NCI-H446 treated with DMSO at 0.1 percent for 48 hours (cell line): ENCODE measurements around the gene EFCAB8.
"Not testable (repeated sequence)": the region's sequence is repeated elsewhere in the genome, so short reads cannot be mapped to it uniquely, and the experiment has no call there.

Source experiments
- DNase-seq: peaks from one replicate; lab custom pipeline; 2025; lab: John Stamatoyannopoulos, UW

EFCAB8 gene

GRCh38 chr20:32909896-32910571, 51.3 kb downstream of the EFCAB8 start:
- no peak for DNase-seq

DNA sequence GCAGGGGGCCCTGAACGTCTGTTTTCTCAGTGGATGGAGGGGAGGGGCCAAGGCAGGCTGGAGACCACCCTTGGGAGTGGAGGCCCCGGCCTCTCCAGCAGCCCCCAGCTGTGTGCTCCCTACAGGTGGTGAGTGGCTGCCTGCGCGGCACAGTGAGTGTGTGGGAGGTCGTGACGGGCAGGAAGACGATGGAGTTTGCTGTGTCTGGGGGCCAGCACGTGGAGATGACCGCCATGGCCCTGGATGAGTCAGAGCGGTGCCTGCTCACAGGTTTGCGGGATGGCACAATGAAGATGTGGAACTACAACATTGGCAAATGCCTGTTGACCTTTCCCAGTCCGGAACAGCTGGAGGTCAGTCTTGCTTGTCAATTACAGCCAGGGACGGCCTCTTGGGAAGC, 52.6 kb downstream of the EFCAB8 start:
- DNase-seq = no peak

DNA sequence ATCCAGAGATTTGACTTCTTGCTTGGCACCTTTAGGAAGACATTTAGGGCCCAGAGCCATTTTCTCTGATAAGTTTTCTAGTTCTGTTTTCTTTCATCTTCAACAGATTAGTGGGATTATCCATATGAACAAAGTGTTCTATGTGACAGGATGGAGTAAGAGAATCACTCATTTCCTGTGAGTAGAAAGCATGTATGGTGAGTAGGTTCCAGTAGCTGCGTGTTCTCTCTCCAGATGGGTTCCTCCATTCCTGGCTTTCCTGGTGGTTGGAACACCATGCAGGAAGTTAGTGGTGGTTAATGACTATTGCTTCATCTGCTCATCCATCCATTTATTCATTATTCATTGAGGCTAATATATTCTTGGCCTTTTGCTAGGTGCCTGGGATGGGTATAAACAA, 54.0 kb downstream of the EFCAB8 start:
- DNase-seq = no peak

- DNase-seq = no peak
Observed at GRCh38 chr20:32914031-32914430, 55.3 kb downstream of the EFCAB8 start.

DNA sequence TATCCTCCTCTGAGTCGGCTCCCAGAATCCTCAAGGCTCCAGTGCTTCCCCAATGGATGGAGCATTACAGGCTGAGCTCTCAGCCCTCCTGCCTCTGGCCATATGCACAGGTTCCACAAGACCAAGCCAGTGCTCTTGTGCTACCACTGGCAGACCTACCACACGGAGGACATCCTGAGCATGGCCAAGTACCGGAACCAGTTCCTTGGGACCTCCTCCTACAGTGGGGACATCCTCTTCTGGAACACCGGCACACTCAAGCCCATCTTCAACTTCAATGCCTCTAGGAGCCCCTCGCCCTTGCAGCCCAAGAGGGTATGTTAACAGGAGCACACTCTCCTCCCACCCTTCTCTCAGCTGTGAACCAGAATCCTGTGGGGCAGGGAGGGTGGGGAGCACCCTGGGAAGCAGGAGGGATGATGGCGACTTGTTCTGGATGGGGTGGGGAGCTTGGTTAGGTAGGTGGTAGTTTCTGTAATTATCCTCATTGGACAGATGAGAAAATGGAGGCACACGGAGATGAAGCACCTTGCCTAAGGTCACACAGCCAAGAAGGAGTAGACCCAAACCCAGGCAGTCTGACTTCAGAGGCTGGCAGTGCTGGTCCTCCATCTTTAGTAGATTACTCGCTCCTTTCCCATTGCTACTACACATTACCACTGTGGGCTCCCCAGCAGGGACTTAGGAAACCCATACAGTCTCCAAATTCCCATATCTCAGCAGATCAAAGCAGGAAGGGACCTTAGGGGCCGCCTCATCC, 58.6 kb downstream of the EFCAB8 start:
- DNase-seq = no peak

DNA sequence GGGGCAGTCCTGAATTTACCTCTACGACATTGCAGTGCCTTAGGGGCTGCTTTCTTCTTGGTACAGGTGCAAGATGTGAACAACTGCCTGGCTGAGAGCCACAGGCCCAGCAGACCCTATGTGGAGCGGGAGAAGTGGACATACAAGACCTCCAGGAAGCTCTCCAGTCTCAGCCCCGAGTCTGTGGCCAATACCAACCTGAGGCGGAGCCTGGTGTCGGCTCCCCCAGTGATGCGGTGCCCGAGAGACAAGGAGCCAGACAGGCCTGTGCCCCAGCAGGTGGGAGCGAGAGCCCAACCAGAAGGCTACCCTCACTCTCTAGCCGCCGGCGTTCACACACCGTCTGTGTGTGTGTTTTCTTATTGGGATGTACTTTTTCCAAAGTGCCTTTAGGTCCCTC, 59.6 kb downstream of the EFCAB8 start:
- DNase-seq = no peak

- DNase-seq = no peak
Observed at GRCh38 chr20:32918751-32919150, 60.0 kb downstream of the EFCAB8 start.

- no peak for DNase-seq
Observed at GRCh38 chr20:32920066-32920465, 61.3 kb downstream of the EFCAB8 start.

DNA sequence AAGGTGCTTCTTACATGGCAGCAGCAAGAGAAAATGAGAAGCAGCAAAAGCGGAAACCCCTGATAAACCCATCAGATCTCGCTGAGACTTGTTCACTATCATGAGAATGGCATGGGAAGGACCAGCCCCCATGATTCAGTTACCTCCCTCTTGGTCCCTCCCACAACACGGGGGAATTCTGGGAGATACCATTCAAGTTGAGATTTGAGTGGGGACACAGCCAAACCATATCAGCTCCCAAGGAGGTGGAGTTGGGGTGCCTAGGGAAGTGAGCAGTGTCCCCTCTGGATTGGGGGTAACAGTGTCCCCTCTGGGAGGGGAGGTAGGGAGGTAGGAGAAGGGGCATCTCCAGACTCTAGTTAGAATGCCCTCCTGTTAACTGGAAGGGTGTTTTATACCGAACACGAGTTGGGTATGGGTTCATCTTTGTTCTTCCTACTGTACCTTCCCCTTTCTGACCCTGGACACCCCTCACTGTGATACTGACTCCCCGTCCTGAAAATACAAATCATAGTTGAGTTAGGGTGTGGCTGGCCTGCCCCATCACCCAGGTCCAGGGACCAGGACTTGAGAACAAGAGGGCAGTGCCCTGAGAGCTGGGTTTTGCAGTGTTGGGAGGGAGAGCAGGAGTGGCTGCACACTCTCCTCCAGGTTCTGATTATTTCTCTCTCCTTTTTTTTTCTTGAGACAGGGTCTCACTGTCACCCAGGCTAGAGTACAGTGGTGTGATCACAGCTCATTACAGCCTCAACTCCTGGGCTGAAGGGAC, 62.0 kb downstream of the EFCAB8 start:
- DNase-seq = no peak

- no peak for DNase-seq
Observed at GRCh38 chr20:32922466-32922865, 63.7 kb downstream of the EFCAB8 start.

DNA sequence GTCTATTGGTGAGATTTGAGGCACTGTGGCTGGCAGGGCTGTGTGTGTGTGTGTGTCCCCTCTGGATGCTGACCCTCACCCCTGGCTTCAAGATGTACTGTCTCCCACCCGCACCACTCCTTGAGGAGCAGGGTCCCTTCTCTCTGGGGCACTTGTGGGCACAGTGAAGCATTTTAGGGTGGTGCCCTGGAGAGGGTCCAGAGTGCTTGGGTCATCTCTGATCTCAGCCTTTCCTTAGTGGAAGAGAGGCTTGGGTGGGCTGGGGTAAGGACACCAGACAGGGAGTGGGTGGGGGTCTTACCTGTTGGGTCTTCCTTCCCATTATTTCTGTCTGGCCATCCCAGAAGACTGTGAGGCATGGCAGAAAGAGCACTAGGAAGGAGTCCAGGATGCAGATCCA, 66.1 kb downstream of the EFCAB8 start:
- no peak for DNase-seq

GRCh38 chr20:32925481-32926196, 66.9 kb downstream of the EFCAB8 start:
- no peak for DNase-seq

DNA sequence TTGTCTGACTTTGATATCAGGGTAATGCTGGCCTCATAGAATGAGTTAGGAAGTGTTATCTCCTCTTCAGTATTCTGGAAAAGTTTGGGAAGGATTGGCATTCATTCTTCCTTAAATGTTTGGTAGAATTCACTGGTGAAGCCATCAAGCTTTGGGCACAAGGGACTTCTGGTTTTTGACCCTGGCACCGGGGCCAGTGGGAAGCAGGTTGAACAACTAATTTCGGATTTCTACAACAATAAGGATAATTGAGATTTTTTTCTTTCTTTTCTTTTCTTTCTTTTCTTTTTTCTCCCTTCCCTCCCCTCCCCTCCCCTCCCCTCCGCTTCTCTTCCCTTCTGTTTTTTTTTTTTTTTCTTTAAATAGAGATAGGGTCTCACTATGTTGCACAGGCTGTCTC, 70.4 kb downstream of the EFCAB8 start:
- no peak for DNase-seq

DNA sequence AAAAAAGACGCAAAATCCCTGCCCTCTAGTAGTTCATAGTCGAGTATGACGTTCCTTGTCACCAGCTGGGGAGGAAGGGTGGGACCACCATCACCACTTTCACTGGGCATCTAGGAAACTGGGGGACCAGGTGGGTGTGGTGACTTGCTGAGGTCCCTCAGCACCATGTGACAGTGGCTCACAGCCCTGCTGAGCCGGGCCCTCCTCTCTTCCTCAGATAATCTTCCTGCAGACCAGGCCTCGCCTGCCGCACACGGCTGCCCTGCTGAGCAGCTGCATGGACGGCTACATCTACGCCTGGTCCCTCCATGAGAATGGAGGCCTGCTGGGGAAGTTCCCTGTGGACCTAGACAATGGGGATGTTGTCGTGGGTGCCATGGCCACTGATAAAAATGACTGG, 71.5 kb downstream of the EFCAB8 start:
- no peak for DNase-seq

- DNase-seq = no peak
Observed at GRCh38 chr20:32930701-32931100, 72.0 kb downstream of the EFCAB8 start.

GRCh38 chr20:32934580-32934979, 75.9 kb downstream of the EFCAB8 start:
- DNase-seq = no peak

DNA sequence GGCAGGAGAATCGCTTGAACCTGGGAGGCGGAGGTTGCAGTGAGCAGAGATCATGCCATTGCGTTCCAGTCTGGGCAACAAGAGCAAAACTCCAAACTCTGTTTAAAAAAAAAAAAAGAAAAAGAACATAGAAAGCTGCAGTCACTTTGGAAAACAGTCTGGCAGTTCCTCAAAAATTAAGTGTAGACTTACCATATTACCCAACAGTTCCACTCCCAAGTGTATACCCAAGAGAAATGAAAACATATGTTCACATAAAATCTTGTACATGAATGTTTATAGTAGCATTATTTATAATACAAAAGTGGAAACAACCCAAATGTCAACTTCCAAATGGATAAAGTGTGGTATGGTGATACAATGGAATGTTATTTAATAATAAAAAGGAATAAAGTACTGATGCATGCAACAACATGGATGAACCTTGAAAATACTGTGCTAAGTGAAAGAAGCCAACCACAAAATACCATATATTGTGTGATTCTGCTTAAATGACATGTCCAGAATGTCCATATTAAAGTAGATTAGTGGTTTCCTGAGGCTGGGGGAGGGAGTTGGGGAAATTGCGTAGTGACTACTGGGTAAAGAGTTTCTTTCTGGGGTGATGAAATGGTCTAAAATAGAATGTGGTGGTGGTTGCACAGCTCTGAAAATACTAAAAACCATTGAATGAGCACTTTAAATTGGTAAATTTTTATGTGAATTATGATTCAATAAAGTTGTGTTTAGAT, 82.6 kb downstream of the EFCAB8 start:
- no peak for DNase-seq

GRCh38 chr20:32943490-32944052, 84.8 kb downstream of the EFCAB8 start:
- DNase-seq = no peak

DNA sequence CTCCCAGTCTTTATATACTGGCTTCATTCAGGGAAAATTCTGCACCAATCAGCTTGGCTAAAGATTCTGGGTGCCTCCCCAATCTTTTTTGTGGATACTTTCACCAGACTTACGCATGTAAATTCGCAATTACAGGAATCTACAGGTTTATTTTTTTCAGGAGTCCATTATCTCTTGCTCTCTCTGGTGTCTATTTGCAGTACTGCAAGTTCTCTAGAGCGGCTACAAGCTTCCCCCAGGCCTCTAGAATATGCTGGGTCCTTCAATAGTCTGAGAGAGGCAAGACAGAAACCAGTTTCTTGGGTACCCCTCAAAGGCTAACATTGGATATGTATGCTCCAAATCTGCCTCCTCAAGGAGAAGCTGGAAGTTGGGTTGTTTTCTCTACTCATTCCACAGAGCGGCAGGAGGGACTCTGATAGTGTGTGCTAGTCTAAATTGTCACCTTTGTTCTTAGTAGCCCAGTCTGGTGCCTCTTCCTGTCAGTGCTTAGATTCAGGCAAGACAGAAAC, 87.0 kb downstream of the EFCAB8 start:
- peak; percentile 9 for DNase-seq

GRCh38 chr20:32946629-32947028, 87.9 kb downstream of the EFCAB8 start:
- DNase-seq = no peak

- DNase-seq = not testable (repeated sequence)
Observed at GRCh38 chr20:32950539-32950938, 91.8 kb downstream of the EFCAB8 start.
